NCI-H1694 (cell line): Measurements from ENCODE around the gene HEG1.

Experiments used
- DNase-seq: peaks from one replicate; lab custom pipeline; 2025; lab: John Stamatoyannopoulos, UW

The HEG1 gene

DNA sequence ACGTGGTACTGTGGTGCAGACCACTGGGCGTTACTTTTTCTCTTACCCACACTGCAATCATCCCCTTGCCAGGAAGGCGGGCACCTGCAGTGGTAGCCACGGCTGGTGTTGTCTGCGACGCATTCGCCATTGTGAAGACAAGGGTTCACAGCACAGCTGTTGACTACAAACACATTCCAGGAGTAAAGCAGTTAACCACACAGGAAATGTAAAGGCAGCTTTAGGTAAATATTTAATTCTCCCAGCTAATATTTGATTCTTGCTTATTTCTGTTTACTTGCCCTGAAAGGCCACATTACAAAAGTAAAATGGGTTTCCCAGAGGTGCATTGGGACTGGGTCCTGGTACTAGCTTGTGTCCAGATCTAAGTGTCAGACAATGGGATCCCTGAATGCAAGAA, 45.4 kb downstream of the HEG1 start:
- DNase-seq = no peak

GRCh38 chr3:125008766-125009165, 47.0 kb downstream of the HEG1 start:
- DNase-seq = no peak

DNA sequence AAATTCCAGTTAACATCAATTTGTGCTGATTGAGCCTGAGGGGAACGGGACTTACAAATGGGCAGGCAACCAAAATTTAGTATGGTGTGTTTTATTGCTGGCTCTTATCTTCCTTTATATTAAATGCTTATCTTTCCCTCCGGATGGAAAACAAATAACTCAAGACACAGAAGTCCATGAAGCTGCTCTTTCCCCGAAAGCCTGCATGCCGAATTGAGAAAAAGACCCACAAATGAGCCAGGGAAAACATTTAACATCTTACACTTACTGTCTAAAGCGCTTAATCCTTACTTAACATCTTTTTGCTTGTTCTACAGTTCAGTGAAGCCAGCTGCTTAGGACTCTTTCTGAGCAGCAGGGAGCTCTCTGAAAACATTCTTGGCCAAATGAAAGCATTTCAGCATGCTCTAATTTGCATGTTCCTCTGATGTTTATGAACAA, 49.5 kb downstream of the HEG1 start:
- no peak for DNase-seq

DNA sequence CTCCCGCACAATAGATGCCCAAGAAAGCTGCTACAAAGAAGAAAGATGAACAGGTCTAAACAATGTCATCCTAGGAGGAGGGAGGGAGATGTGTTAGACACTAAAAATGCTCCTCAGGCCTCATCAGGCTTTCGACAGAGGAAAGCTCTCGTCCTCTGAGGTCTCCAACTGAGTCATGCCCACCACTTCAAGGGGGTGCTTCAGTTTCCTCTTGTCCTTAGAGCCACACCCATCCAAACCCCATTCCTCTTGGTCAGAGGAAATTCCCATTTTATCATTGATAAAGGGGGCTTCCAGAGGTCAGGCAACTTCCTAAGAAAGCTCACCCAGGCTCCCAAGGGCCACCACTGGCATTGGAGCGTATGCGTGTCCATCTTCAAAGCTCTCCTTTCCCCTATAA, 50.1 kb downstream of the HEG1 start:
- DNase-seq = no peak

DNA sequence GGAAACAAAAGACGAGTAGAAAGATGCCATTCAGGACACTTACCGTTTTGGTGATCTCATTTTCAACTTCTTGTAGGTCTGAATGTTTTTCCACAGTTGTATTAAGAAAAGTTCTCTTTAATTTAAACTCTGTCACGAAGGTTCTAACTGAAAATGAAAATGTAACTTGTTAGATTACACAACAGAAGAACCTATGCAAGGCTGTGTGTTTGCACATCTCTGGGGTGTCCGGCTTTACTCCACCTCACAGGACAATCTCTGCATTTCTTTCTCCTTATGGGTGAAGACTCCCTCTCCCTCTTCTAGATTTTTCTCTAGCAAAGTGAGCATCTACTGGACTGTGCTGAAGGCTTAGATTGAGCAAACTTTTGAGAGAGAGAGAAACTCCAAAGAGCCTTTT, 50.6 kb downstream of the HEG1 start:
- no peak for DNase-seq

- DNase-seq = no peak
These were observed 51.8 kb downstream of the HEG1 start for GRCh38 chr3:125003859-125004595.

GRCh38 chr3:125003369-125003853, 52.4 kb downstream of the HEG1 start:
- DNase-seq = no peak

DNA sequence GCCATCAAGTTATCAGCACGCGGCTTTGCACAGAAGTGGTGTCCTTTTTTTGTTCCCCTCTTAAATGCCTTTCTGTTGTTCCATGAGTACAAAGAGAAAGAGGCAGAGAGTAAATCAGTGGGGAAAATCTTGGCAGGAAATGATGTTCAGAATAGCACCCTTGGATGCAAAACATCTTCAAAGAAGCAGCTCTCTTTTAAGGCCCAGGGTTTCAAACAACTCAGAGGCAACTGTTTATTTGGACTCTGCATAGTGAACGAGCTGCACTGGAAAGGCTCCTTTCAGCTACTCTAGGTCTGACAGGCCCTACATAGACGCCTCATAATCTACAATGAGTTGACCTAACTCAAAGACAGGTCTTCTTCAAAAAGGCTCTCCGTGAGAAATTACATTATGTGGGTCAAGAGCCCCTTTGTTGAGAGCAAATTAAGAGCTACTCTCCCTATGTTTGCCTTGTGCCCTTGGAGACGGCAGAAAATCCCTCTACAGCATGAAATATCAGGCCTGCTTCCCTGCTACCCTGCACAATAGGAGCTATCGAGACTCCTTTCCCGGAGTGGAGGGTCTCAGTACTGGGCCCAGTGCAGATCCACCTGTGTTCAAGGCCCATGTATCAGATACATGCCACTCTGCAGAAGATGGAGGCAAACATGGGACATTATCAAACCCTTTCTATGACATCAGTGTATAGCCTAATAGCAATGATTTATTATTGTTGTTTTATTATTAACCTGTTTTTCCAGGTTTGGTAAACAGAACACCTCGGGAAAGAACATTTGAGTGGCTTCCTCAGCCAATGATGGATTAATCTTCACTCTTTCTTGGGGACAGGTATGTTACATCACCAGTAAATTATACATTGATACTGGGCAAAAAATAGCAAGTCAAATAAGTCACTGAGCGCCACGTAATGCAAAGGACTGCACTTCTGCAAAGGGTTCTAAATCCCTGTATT, 53.1 kb downstream of the HEG1 start:
- no peak for DNase-seq

GRCh38 chr3:125001557-125002413, 54.0 kb downstream of the HEG1 start:
- DNase-seq = no peak

DNA sequence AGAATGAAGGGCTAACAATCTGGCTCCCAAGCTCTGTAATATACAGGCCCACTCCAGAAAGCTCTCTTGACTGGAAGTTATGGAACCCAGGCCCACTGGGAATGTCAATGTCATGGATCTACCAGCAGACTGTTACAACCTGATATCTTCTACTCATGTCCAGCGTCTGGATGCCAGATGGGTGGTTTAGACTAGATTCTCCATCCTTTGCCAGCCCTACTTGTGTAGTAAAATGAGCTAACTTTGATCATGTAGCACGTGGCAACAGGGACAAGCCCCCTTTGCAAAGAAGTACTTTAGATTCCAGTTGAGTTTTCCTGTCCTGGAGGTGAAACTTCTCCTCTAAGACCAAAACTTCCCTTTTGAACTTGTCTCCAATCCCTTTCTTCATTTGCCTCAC, 55.1 kb downstream of the HEG1 start:
- no peak for DNase-seq

GRCh38 chr3:124999897-125000435, 55.8 kb downstream of the HEG1 start:
- DNase-seq = no peak

- no peak for DNase-seq
These were observed 56.5 kb downstream of the HEG1 start for GRCh38 chr3:124999317-124999716.

- DNase-seq = no peak
These were observed 57.6 kb downstream of the HEG1 start for GRCh38 chr3:124998247-124998630.

GRCh38 chr3:124997303-124998246, 58.2 kb downstream of the HEG1 start:
- DNase-seq = peak; percentile 22

GRCh38 chr3:124995460-124995994, 60.3 kb downstream of the HEG1 start:
- DNase-seq = peak; percentile 48

DNA sequence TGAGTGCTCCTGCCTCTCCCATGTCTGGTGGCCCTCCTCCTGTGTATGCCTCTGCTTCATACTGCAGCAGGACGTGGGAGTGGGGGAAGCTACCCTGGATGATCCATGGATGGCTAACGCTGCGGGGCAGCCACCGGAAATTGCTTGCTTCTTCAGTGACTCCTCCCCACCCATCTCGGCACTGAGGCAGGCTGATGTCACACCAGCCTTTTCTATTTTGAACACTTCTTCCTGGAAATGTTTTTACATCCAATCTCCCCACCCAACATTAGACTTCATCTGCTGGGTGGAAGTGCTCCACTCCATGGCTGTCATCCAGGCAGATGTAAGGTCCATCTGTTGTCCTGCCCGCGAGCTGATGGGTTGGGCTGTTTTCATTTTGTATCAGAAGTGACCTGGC, 62.3 kb downstream of the HEG1 start:
- DNase-seq = no peak

GRCh38 chr3:124992041-124992440, 63.8 kb downstream of the HEG1 start:
- DNase-seq = no peak

GRCh38 chr3:124986192-124987143, 69.3 kb downstream of the HEG1 start:
- DNase-seq = no peak

DNA sequence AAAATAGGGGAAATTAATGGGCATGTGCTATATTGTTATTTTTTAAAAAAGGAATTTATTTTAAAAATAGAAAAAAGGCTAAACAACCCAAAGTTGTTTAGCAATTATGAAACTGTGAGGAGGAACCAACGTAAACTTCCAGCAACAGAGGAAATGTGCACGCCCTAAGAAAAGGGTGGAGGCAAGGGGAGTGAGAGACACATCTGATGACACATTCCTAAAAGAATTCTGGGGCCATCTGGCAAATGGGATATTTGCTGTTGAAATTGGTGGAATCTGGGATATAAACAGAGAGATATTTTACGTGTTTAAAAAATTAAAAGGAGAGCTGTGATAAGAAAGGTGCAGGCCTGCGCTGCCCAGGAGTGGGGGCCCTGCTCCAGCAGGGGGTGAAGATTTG, 70.4 kb downstream of the HEG1 start:
- no peak for DNase-seq
